Measurements from ENCODE around the gene LMTK3.

DNA sequence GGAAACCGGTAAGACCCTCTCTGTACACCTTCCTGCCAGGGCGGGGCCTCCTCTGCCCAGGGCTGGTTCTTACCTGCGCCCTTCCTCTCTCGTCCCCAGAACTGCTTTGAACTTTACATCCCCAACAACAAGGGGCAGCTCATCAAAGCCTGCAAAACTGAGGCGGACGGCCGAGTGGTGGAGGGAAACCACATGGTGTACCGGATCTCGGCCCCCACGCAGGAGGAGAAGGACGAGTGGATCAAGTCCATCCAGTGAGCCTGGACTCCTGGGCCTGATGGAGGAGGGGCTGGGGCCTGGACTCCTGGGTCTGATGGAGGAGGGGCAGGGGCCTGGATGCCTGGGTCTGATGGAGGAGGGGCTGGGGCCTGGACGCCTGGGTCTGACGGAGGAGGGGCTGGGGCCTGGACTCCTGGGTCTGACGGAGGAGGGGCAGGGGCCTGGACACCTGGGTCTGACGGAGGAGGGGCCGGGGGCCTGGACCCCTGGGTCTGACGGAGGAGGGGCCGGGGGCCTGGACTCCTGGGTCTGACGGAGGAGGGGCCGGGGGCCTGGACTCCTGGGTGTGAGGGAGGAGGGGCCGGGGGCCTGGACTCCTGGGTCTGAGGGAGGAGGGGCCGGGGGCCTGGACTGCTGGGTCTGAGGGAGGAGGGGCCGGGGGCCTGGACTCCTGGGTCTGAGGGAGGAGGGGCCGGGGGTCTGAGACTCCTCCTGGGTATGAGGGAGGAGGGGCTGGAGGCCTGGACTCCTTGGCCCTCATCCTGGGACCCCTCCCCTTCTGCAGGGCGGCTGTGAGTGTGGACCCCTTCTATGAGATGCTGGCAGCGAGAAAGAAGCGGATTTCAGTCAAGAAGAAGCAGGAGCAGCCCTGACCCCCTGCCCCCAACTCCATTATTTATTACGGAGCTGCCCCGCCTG lies 33.0 kb downstream of the LMTK3 start:
- TF ChIP-seq, protein P1, sequence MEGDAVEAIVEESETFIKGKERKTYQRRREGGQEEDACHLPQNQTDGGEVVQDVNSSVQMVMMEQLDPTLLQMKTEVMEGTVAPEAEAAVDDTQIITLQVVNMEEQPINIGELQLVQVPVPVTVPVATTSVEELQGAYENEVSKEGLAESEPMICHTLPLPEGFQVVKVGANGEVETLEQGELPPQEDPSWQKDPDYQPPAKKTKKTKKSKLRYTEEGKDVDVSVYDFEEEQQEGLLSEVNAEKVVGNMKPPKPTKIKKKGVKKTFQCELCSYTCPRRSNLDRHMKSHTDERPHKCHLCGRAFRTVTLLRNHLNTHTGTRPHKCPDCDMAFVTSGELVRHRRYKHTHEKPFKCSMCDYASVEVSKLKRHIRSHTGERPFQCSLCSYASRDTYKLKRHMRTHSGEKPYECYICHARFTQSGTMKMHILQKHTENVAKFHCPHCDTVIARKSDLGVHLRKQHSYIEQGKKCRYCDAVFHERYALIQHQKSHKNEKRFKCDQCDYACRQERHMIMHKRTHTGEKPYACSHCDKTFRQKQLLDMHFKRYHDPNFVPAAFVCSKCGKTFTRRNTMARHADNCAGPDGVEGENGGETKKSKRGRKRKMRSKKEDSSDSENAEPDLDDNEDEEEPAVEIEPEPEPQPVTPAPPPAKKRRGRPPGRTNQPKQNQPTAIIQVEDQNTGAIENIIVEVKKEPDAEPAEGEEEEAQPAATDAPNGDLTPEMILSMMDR (IDR thresholded peaks at IDR 0.05): no peak
- no peak for TF ChIP-seq EP300 (IDR thresholded peaks at IDR 0.05)
